GM19397 (cell line): ENCODE data around the gene FOXL2NB.
"Not testable (repeated sequence)": the region's sequence is repeated elsewhere in the genome, so short reads cannot be mapped to it uniquely, and the experiment has no call there.

Experiments
- ATAC-seq: cut with Tn5 transposase; IDR thresholded peaks from one replicate; pipeline ENCODE4 v1.9.1; 2021; ENCODE audit warnings: mild to moderate bottlenecking, moderate library complexity; ENCODE audit not compliant: unreplicated experiment

Gene FOXL2NB

GRCh38 chr3:138946663-138947494 lies at the start of gene FOXL2NB, which contains the start of gene FOXL2:
FOXL2NB (plus strand) TSS chr3:138947217; CDS start chr3:138947365, 148 bp downstream.
FOXL2 (minus strand) TSS chr3:138947137; CDS start chr3:138946722, 415 bp downstream.
- ATAC-seq, result no peak

DNA sequence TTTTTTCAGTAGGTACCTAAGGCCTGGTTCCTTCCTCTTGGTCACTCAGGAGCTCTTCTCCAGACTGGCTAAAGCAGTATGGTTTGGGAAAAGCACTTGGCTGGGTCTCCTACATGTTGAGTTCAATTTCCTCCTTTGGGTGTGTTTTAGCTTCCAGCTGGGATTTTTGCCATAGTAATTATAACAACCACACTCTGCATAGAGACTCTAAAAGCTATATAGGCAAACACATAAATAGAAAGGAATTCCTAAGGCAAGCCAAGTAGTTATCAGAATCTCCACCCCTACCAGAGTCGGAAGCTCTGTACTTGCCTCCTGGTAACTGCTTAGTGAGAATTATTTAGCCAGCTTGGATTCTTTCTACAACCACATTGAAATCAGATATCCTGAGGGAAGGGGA lies 48.7 kb upstream of the FOXL2NB start:
- no peak for ATAC-seq

DNA sequence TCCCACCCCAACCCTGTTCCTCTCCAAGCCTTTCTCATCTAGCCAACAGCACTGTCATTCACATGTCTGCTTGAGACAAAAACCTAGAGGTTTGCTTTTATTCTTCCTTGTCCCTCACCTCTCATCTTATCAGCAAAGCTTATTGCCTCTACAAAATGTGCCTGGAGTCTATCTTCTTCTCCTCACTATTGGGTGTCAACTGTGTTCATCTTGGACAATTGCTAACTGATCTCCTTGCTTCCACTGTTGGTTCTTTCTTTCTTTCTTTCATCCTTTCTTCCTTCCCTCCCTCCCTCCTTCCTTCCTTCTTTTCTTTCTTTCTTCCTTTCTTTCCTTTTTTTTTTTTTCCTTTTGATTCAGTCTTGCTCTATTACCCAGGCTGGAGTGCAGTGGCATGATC lies 48.3 kb upstream of the FOXL2NB start:
- no peak for ATAC-seq

DNA sequence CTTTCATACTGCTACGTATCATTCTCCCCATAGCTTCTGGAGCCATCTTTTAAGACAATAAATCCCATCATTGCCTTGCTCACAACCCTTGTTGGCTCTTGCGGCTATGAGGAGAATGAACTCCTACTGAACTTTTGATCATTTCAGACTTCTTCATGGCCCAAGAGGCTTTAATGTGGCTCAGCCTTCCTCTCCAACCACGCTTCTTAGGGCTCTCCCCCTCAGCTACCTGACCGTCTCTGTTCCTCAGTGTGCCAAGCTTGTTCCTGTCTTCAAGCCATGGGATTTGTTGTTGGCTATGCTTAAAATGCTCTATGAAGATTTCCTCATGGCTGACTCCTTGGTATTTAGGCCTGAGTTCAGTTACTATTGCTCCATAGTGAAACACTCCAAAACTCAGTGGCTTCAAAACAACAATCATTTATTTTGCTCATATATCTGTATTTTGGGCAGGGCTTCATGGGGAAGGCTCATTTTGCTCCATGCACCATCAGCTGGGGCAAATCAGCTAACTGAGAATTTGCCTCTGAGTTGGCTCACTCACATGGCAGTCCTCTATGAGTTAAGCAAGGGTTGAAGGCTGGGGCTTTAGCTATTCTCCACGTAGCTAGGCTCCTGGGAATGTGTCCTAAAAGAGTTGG lies 47.5 kb upstream of the FOXL2NB start:
- no peak for ATAC-seq

DNA sequence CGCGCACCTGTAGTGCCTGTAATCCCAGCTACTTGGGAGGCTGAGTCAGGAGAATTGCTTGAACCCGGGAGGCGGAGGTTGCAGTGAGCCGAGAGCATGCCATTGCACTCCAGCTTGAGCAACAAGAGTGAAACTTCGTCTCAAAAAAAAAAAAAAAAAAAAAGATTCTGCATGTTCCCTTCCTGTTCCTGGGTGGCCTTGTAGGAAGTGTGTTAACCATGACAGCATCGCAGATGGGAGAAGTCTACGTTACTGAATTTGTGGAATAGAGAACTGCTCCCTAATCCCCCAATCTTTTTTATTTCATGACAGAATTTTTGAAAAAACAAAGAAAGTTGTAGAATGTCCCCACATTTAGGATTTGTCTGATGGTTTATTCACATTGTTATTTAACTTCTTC lies 45.5 kb upstream of the FOXL2NB start:
- no peak for ATAC-seq

DNA sequence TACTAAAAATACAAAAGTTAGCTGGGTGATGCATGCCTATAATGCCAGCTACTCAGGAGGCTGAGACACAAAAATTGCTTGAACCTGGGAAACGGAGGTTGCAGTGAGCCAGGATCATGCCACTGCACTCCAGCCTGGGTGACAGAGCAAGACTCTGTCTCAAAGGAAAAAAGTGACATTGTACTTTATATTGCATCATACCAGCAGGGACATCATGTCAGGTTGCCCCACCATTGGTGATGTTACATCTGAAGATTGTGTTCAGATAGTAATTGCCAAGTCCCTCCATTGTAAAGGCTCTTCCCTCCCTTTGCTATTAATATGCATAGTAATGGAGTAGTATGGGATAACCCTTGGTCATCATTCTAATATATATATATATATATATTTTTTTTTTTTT lies 44.8 kb upstream of the FOXL2NB start:
- no peak for ATAC-seq

DNA sequence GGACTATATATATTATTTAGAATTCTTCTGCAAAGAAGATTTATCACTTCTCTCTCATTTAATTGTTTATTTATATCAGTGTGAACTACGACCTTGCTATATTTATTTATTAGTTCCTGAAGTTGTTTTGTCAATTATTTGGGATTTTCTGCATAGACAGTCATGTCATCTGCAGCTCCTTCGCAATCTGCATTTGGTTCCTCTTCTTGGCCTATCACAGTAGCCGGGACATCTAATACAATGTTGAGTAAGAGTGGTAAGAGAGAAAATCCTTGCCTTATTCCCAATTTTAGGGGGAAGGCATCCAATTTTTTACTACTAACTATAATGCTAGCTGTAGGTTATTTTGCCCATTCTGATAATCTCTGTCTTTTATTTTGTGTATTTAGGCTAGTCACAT lies 39.5 kb upstream of the FOXL2NB start:
- no peak for ATAC-seq

DNA sequence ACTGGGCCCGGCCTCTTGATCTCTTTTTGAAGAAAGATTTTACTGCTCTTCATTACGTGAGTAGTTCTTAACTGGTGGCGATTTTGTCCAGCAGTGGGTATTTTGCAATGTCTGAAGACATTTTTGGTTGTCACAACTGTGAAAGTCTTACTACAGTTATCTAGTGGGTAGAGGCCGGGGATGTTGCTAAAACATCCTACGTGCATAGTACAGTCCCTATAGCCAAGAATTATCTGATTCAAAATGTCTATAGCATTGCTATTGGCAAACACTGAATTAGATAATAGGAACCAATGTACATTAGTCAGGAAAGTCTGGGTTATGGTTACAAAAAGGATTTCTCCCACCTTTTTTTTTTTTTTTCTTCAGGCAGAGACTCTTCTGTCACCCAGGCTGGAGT lies 38.2 kb upstream of the FOXL2NB start:
- ATAC-seq, result no peak

- no peak for ATAC-seq
Observed at GRCh38 chr3:138909904-138910303, 37.1 kb upstream of the FOXL2NB start.

- ATAC-seq, result no peak
Observed at GRCh38 chr3:138911621-138912020, 35.4 kb upstream of the FOXL2NB start.

DNA sequence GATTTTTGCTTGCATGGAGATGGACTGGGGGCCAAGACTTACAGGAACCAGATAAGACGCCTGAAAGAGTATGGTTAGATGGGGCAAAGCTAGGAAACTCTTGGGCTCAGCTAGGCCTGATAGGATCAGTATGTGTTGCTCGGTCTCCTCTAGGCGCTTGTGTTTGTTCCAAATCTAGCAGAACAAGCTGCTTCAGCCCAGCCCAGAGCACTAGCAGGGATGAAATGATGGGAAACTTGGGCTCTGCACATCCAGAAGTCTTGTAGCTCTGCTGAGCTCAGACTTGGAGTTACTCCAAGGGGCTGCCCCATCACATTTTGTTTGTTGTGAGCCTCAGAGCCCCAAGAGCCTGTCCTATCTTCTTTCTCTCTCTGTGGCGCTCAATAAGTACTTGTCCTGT lies 34.8 kb upstream of the FOXL2NB start:
- ATAC-seq, result no peak

GRCh38 chr3:138913766-138914165 lies 33.3 kb upstream of the FOXL2NB start:
- no peak for ATAC-seq

- ATAC-seq, result peak; percentile 18
Observed at GRCh38 chr3:138914870-138915502, 32.0 kb upstream of the FOXL2NB start.

DNA sequence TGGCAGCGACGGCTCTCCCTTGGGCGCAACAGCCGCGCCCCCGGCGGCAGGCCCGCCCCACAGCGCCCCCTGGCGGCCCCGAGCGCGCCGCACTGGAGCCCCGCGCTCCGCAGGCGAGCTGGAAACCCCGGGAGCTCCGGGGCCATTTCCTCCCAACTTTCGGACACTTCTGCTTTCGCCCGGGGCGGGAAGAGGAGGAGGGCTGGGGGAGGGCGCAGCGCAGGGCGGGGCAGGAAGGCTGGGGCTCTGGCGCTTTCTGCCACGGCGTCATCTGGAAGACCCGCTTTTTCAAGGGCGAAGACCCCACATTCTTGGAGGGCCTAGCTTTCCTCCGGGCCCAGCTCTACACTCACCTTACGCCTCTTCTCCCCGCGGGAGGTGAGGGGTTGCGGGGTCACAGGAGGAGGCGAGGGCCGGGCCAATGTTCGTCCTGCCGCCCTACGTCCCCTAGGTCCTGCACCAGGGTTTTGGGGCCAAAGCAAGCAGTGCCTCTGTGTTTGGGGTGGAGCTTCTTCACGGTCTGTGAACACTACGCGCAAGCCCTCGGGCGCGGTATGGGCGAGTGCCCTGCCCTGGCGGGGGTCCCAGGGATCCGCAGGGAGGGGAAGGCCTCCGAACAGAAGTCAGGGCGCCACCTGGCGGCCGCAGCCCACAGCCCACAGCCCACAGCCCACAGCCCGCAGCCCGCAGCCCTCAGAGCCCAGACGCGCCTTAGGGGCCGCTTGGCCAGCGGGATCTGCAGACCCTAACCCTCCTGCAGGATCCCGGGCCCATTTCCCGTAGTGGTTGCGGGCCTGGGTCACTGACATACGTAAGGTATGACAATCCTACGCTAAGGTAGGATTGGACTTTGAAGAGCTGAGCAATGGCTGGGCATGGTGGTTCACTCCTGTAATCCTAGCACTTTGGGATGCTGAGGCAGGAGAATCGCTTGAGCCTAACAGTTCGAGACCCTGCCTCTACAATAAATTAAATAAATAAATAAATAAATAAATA lies 31.2 kb upstream of the FOXL2NB start:
- peak; percentile 82 for ATAC-seq

DNA sequence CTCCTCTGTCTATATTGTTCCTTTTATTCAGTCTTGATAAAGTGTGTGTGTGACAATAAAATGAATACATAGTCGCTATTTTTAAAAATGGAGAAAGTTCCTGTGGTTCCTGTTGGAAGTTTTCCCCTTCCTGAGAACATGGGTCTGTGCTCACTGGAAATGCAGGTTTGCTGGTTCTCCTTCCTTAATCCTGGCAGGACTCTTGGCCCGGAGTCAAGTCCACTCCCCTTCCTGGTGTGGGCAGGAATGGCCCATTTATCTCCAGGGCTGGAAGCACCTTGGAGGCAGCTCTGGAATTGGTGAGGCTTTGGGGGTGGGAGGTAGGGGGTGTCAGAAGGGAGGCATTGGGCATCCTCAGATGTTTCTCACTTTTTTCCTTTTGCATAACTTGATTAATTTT lies 30.2 kb upstream of the FOXL2NB start:
- ATAC-seq, result no peak

GRCh38 chr3:138919325-138919724 lies 27.7 kb upstream of the FOXL2NB start:
- ATAC-seq, result no peak

- no peak for ATAC-seq
Observed at GRCh38 chr3:138921316-138922292, 25.4 kb upstream of the FOXL2NB start.

DNA sequence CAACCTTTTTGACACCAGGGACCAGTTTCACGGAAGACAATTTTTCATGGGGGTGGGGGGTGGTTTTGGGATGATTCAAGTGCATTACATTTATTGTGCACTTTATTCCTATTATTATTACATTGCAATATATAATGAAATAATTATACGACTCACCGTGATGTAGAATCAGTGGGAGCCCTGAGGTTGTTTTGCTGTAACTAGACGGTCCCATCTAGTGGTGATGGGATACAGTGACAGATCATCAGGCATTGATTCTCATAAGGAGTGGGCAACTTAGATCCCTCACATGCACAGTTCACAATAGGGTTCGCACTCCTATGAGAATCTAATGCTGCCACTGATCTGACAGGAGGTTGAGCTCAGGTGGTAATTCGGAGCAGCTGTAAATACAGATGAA lies 24.6 kb upstream of the FOXL2NB start:
- ATAC-seq, result not testable (repeated sequence)

GRCh38 chr3:138923531-138923994 lies 23.5 kb upstream of the FOXL2NB start:
- ATAC-seq, result peak; percentile 81
